HL-60 (cell line): Measurements from ENCODE around the gene FUZ.

Experiments
- GABPA ChIP-seq: IDR thresholded peaks from 2 replicates; pipeline ENCODE4 v1.6.1; 2012; ENCODE audit warnings: low read depth
- POLR2AphosphoS5 ChIP-seq: IDR thresholded peaks from 2 replicates; pipeline ENCODE4 v1.6.1; 2012; ENCODE audit warnings: low read depth
- TF ChIP-seq, protein P1 (sequence below): IDR thresholded peaks from one replicate; pipeline ENCODE4 v1.5.1; 2011; ENCODE audit warnings: low read length, control low read depth, inconsistent platforms; ENCODE audit not compliant: insufficient read depth

DNA sequence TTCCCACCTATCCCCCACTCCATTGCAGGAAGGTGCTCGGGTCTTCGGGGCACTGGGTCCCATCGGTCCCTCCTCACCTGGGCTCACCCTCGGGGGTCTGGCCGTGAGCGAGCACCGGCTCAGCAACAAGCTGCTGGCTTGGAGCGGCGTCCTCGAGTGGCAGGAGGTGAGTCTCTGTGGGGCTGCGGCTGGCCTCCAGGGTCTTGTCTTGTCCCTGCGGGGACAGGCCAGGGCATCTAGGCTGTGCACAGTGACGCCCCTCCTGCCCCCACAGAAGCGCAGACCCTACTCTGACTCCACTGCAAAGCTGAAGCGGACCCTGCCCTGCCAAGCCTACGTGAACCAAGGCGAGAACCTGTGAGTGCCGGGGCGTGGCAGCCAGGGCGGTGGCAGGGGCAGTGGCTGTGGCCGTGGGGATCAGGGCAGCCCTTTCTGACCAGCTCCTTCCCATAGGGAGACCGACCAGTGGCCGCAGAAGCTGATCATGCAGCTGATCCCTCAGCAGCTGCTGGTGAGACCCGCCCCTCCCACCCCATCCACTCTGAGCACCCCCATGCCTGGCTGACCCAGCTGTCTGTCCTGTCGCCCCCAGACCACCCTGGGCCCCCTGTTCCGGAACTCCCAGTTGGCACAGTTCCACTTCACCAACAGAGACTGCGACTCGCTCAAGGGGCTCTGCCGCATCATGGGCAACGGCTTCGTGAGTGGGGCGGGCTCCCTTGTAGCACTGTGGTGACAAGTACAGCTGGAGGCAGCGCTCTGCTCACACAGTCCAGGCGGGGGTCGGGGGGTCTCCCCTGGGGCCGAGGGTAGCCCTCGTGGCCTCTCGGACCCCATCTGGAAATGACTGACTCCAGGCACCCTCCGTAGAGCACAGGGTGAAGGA is 41.5 kb upstream of the FUZ start:
- TF ChIP-seq, protein P1, sequence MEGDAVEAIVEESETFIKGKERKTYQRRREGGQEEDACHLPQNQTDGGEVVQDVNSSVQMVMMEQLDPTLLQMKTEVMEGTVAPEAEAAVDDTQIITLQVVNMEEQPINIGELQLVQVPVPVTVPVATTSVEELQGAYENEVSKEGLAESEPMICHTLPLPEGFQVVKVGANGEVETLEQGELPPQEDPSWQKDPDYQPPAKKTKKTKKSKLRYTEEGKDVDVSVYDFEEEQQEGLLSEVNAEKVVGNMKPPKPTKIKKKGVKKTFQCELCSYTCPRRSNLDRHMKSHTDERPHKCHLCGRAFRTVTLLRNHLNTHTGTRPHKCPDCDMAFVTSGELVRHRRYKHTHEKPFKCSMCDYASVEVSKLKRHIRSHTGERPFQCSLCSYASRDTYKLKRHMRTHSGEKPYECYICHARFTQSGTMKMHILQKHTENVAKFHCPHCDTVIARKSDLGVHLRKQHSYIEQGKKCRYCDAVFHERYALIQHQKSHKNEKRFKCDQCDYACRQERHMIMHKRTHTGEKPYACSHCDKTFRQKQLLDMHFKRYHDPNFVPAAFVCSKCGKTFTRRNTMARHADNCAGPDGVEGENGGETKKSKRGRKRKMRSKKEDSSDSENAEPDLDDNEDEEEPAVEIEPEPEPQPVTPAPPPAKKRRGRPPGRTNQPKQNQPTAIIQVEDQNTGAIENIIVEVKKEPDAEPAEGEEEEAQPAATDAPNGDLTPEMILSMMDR = no peak
- TF ChIP-seq POLR2AphosphoS5 (no peak), GABPA (no peak)
